ENCODE results near the gene SLAMF6. TPM values are rescaled to one million over a fixed set of nuclear protein-coding genes. Genes with fewer than 3 reads are reported as not detected.

The SLAMF6 gene
- total RNA-seq, 2 experiments from 2014 or later: 43.0 to 48.1 TPM

DNA sequence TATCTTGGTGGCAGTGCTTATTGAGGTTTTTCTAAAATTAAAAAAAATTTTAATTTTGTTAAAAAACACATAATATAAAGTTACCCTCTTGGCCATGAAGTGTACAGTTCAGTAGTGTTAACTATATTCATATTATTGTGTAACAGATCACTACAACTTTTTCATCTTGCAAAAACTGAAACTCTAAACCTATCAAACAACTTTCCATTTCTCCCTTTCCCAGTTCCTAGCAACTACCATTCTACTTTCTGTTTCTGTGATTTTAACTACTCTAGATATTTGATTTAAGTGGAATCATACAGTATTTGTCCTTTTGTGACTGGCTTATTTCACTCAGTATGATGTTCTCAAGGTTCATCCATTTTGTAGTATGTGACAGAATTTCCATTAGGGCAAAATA, 55.5 kb downstream of the SLAMF6 start:
- Mint-ChIP-seq H3K9me3 (no peaks in the 10 kb centered on the region), H3K4me1 (peaks cover 44% of the 10 kb centered on the region), H3K36me3 (peaks cover 10% of the 10 kb centered on the region), H3K27me3 (no peaks in the 10 kb centered on the region), H3K27ac (peak overlapping the region; percentile 59), H3K4me3 (peak overlapping the region; percentile 11)
- ATAC-seq (ENCODE audit: low read depth): no peak
- POLR2A ChIA-PET: no interaction called here
- no peak for DNase-seq

DNA sequence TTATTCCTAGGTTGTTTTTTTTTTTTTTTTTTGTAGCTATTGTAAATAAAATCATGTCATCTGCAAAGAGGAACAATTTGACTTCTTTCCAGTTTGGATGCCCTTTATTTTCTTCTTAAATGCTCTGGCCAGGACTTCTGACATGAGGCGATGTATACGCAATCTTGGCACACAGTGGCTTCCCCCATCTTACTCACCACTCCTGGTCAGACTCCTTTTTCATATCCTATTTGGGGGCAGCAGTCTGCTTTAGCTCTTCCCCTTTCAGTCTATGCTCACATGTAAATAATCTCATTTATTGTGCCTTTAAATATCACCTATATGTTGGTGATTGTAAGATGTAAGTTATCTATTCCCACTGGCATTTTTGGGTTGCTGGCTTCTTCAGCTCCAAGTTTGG, 56.1 kb downstream of the SLAMF6 start:
- no peak for ATAC-seq (ENCODE audit: low read depth)
- H3K4me3 Mint-ChIP-seq: no peak overlapping the region

DNA sequence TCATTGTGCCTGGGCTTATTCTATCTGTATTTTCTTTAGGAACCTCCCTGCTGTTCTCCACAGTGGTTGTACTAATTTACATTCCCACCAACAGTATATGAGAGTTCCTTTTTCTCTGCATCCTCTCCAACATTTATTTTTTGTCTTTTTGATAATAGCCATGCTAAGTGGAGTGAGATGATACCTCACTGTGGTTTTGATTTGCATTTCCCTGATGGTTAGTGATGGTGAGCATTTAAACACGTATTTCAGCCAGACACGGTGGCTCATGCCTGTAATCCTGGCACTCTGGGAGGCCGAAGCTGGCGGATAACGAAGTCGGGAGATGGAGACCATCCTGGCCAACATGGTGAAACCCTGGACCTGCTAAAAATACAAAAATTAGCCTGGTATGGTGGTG, 57.9 kb downstream of the SLAMF6 start:
- peaks cover 10% of the 10 kb centered on the region for H3K36me3 Mint-ChIP-seq
- DNase-seq: no peak
- H3K27me3 Mint-ChIP-seq: no peaks in the 10 kb centered on the region
- no peak overlapping the region for H3K27ac Mint-ChIP-seq
- H3K4me1 Mint-ChIP-seq: peaks cover 53% of the 10 kb centered on the region
- no peak for ATAC-seq (ENCODE audit: low read depth)
- H3K4me3 Mint-ChIP-seq: no peak overlapping the region
- H3K9me3 Mint-ChIP-seq: peaks cover 1% of the 10 kb centered on the region
- POLR2A ChIA-PET: no interaction called here

More for the DNA sequence above, 56.1 kb downstream of the SLAMF6 start:
- no peak for DNase-seq
- H3K9me3 Mint-ChIP-seq: peaks cover 1% of the 10 kb centered on the region
- peaks cover 45% of the 10 kb centered on the region for H3K4me1 Mint-ChIP-seq
- peaks cover 10% of the 10 kb centered on the region for H3K36me3 Mint-ChIP-seq
- no peaks in the 10 kb centered on the region for H3K27me3 Mint-ChIP-seq
- H3K27ac Mint-ChIP-seq: peak overlapping the region; percentile 52
- POLR2A ChIA-PET: interaction anchor here (1.2 kb wide), 1 partner anchor 38 kb away, joined by 3 read pairs; no protein-coding TSS in a partner anchor

DNA sequence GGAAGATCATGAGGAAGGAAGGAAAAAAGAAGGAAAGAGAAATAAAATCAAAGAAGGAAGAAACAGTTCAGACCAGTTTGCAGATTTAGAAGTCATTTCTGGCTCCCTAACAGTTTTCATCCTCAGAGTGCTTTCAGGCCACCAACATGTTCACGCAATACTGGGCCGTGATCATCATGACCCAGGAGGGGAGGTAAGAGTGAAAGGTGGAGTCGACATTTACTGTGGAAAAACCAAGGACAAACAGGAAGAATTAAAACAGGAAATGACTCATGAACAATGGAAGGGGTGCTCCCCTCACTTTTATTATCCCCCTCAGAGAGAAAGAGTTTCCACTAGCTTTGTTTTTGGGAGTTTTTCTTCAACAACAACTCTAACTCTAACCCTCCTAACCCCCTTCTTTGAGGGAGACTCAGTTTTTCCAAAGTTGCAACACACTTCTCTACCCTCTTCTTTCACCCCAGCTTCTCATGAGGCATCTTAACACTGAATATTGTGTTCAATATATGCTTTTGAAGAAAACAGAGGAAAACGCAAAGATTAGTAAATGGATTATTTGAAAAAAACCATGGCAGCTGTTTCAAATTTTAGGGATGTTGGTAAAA, 62.3 kb downstream of the SLAMF6 start:
- Mint-ChIP-seq H3K27me3 (no peaks in the 10 kb centered on the region), H3K4me3 (peak overlapping the region; percentile 66), H3K4me1 (peaks cover 38% of the 10 kb centered on the region), H3K36me3 (peaks cover 5% of the 10 kb centered on the region), H3K27ac (peak overlapping the region; percentile 87), H3K9me3 (peaks cover 1% of the 10 kb centered on the region)
- no peak for DNase-seq
- ATAC-seq (ENCODE audit: low read depth): peak; percentile 53
- POLR2A ChIA-PET: no interaction called here

DNA sequence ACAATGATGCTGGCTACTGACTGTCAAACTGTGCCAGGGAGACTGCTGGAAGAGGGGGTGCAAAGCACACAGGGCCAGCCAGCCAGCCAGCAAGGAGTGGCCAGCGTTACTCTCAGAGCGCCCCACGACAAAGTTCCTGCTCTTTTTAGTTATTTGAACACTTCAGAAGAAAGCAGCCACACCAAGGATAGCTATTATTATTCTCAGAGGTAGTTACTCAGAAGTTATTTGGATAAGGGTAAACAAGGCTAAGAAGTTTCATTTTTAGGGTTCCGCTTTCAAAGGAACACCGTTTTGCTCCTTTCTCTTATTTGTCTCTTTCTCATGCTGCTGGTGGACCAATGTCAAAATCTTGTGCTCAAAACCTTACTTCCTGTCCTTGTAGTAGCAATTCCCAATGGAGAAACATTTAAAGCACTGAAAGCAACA, 62.8 kb downstream of the SLAMF6 start:
- peak overlapping the region; percentile 87 for H3K27ac Mint-ChIP-seq
- peaks cover 38% of the 10 kb centered on the region for H3K4me1 Mint-ChIP-seq
- no peak for DNase-seq
- ATAC-seq (ENCODE audit: low read depth): no peak
- peaks cover 1% of the 10 kb centered on the region for H3K9me3 Mint-ChIP-seq
- peaks cover 2% of the 10 kb centered on the region for H3K36me3 Mint-ChIP-seq
- no peaks in the 10 kb centered on the region for H3K27me3 Mint-ChIP-seq
- POLR2A ChIA-PET: no interaction called here
- peak overlapping the region; percentile 66 for H3K4me3 Mint-ChIP-seq

DNA sequence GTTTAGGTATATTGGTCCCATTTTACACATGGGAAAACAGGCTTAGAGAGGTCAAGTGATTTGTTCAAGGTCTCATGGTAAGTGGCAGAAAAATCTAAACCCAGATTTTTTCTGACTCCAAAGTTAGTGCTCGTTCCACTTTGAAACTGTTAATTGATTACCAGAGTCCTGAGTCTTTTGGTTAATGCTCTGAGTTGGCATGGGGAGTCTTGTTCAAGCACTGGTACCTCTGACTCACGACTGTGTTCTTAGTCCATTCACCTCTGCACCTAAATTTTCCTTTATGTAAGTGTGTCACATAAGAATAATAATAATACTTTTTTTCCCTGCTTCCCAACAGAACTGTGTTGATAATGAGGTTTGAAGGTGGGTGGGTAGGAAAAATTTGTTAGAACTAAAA, 63.4 kb downstream of the SLAMF6 start:
- H3K27me3 Mint-ChIP-seq: no peaks in the 10 kb centered on the region
- H3K27ac Mint-ChIP-seq: no peak overlapping the region
- H3K4me1 Mint-ChIP-seq: peaks cover 40% of the 10 kb centered on the region
- no peaks in the 10 kb centered on the region for H3K36me3 Mint-ChIP-seq
- H3K9me3 Mint-ChIP-seq: peaks cover 1% of the 10 kb centered on the region
- DNase-seq (no peak), ATAC-seq (ENCODE audit: low read depth) (no peak)
- H3K4me3 Mint-ChIP-seq: no peak overlapping the region
- POLR2A ChIA-PET: no interaction called here

DNA sequence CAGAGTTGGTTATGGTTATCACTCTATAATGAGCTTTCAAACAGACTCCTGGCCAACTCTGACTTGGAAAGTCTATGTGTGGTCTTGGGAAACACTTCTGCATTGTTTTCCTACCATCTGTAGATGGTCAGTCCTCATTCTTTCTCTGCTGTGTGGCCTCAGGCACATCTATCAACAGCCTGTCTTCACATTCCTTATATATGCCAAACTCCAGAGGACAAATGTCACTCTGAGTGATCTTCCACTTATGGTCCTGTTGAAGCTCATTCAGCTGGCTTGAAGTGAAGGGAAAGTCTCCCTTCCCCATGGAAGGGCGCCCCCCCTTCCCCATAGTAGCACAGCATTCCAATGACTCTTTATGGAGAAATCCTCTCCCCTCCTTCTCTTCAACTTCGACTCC, 64.0 kb downstream of the SLAMF6 start:
- Mint-ChIP-seq H3K36me3 (no peaks in the 10 kb centered on the region), H3K4me3 (no peak overlapping the region), H3K27me3 (no peaks in the 10 kb centered on the region), H3K4me1 (peaks cover 36% of the 10 kb centered on the region), H3K9me3 (peaks cover 1% of the 10 kb centered on the region), H3K27ac (no peak overlapping the region)
- DNase-seq: no peak
- ATAC-seq (ENCODE audit: low read depth): no peak
- POLR2A ChIA-PET: no interaction called here

DNA sequence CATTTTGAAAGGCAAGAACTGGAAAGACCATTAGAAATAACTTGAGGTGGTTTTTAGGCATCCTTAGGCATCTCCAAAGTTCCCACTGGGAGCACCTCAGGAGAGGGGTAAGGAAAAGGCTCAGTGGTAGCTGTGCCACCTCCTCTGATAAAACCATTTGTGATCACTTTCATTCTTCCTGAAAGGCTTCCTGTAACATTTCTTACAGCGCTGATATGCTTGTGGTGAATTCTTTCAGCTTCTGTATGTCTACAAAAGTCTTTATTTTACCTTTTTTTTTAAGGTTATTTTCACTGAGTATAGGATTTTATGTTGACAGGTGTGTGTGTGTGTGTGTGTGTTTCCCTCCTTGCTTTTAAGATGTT, 67.9 kb downstream of the SLAMF6 start:
- Mint-ChIP-seq H3K36me3 (peaks cover 5% of the 10 kb centered on the region), H3K4me1 (peaks cover 29% of the 10 kb centered on the region), H3K4me3 (no peak overlapping the region), H3K27me3 (no peaks in the 10 kb centered on the region), H3K9me3 (no peaks in the 10 kb centered on the region), H3K27ac (peak overlapping the region; percentile 50)
- DNase-seq (no peak), ATAC-seq (ENCODE audit: low read depth) (no peak)
- POLR2A ChIA-PET: interaction anchor here (0.7 kb wide), 1 partner anchor 8 kb away, joined by 3 read pairs; no protein-coding TSS in a partner anchor

DNA sequence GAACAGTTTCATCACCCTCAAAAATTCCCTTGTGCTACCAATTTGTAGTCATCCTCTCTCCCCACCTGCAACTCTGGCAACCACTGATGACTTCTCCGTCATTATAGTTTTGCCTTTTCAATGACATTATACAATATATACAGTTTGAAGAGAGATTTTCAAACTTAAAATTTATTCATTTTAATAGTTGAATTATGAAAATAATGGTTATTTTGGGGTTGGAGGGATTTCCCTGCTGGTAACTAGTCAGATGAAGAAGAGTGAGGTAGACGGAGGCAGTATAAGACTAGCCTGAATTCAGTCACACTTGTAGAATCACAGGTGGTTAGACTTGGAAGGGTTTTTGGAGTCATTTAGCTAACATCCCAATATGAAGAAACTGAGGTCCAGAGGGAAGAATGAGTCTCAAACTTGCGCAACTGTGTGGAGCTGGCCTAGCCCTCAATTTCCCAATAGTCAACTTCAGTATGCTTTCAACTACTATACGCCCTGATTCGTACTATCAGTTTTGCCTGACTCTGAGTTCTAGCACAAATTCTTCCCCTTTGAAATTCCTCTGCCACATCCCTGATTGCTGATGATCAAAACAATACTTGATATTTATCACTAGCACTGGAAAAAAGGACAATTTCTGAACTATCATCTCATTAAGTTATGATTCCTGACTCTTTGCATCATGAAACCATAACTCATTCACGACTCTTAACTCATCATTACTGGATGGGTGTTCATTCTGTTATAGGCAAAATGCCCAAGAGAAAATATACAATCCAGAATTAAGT, 68.5 kb downstream of the SLAMF6 start:
- ATAC-seq (ENCODE audit: low read depth): no peak
- Mint-ChIP-seq H3K27ac (no peak overlapping the region), H3K36me3 (peaks cover 5% of the 10 kb centered on the region), H3K27me3 (no peaks in the 10 kb centered on the region), H3K4me1 (peaks cover 28% of the 10 kb centered on the region), H3K9me3 (no peaks in the 10 kb centered on the region), H3K4me3 (no peak overlapping the region)
- DNase-seq: no peak
- POLR2A ChIA-PET: no interaction called here

DNA sequence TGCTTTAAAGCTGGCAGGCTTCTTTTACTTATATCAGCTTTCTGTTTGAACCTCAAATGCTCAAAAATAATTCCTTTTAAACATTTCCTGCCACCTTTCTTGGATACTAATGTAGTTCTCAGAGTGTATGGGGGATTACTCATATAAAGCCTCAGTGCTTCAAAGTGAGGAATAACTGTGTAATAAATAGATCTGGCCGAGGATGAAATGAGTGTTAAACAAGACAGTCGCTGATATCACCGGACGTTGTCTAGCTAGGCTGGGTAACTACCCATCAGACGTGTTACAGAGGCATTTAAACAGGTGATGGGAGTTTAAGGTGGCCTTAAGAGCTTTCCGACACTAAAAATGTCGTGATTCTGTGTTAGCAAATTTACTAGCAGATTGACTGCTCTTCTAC, 69.6 kb downstream of the SLAMF6 start:
- DNase-seq (no peak), ATAC-seq (ENCODE audit: low read depth) (no peak)
- Mint-ChIP-seq H3K4me1 (peaks cover 24% of the 10 kb centered on the region), H3K36me3 (peaks cover 5% of the 10 kb centered on the region), H3K27me3 (no peaks in the 10 kb centered on the region), H3K4me3 (peak overlapping the region; percentile 1), H3K9me3 (no peaks in the 10 kb centered on the region), H3K27ac (peak overlapping the region; percentile 54)
- POLR2A ChIA-PET: no interaction called here

DNA sequence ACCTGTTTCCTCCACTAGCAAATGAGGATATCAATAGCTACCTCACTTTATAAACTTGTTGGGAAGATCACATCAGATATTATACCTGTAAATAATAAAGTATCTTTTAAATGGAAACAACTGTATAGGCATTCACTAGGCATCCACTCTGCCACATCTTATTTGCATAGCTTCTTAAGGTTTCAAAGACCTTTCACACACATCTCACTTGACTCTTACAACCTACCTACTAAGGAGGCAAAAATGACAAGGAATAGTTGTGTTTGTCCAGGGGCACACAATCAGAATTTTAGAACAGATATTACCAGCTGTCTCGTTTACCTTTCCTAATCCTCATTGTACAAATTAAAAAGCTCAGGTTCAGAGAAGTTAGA, 71.2 kb downstream of the SLAMF6 start:
- Mint-ChIP-seq H3K9me3 (no peaks in the 10 kb centered on the region), H3K27me3 (no peaks in the 10 kb centered on the region), H3K4me1 (peaks cover 30% of the 10 kb centered on the region), H3K4me3 (peak overlapping the region; percentile 23), H3K27ac (peak overlapping the region; percentile 65), H3K36me3 (peaks cover 5% of the 10 kb centered on the region)
- POLR2A ChIA-PET: interaction anchor here (0.6 to 1.4 kb wide), 4 partner anchors 12 to 72 kb away, joined by 3 read pairs; partner anchors contain the start of gene SLAMF6
- DNase-seq (no peak), ATAC-seq (ENCODE audit: low read depth) (no peak)

DNA sequence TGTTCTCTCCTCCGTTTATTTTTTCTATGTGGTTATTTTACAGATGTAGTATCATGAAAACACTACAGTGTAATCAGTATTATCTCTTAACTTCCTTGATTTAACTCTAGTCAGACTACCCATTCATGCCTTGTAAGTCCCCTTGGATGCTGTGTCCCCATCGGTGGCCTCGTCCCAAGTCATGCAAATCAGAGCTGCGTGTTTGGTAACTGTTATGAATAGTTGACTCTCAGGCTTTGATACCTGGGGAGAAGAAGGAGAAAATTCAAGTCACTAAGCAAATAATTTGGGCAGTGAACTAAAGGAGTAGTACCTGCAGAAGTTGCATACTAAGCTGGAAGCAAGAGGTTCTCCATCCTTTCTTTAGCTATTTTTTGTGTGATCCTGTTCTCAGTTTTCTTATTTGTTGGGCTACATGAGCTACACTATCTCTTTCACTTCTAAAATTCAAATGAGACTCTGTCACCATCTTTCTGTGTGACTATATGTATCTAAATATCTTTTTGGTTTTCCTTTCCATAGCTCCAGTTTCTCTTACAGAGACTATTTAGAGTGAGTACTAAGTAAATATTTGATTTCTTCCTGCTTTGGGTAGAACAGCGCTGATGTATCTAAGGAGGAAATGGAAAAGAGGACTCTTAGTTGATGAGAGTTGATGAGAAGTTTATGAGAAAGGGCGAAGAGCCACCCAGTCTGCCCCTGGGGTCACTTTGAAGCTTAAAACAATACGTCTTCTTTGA, 71.8 kb downstream of the SLAMF6 start:
- Mint-ChIP-seq H3K4me3 (peak overlapping the region; percentile 23), H3K9me3 (no peaks in the 10 kb centered on the region), H3K4me1 (peaks cover 33% of the 10 kb centered on the region), H3K27ac (peak overlapping the region; percentile 65), H3K27me3 (no peaks in the 10 kb centered on the region), H3K36me3 (peaks cover 5% of the 10 kb centered on the region)
- DNase-seq (no peak), ATAC-seq (ENCODE audit: low read depth) (peak; percentile 27)
- POLR2A ChIA-PET: interaction anchor here (0.6 to 1.4 kb wide), 5 partner anchors 12 to 73 kb away, joined by 3 read pairs; partner anchors contain the start of gene SLAMF6

DNA sequence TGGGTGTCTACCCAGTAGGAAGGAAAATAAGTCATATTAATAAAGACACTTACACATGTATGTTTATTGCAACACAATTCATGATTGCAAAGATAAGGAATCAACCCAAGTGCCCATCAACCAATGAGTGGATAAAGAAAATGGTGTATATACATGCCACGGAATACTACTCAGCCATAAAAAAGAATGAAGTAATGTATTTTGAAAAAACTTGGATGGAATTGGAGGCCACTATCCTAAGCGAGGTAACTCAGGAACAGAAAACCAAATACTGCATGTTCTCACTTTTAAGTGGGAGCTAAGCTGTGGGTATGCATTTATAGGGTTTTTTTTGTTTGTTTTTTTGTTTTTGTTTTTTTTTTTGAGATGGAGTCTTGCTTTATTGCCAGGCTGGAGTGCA, 73.6 kb downstream of the SLAMF6 start:
- ATAC-seq (ENCODE audit: low read depth) (no peak), DNase-seq (no peak)
- no peaks in the 10 kb centered on the region for H3K9me3 Mint-ChIP-seq
- H3K4me3 Mint-ChIP-seq: no peak overlapping the region
- H3K27ac Mint-ChIP-seq: no peak overlapping the region
- POLR2A ChIA-PET: no interaction called here
- no peaks in the 10 kb centered on the region for H3K27me3 Mint-ChIP-seq
- H3K36me3 Mint-ChIP-seq: peaks cover 5% of the 10 kb centered on the region
- peaks cover 29% of the 10 kb centered on the region for H3K4me1 Mint-ChIP-seq
